HG03571 (cell line): Measurements from ENCODE around the gene SPTBN1.

Experiments used
- ATAC-seq: cut with Tn5 transposase; IDR thresholded peaks from one replicate; pipeline ENCODE4 v1.9.1; 2021; ENCODE audit not compliant: unreplicated experiment

SPTBN1 gene

DNA sequence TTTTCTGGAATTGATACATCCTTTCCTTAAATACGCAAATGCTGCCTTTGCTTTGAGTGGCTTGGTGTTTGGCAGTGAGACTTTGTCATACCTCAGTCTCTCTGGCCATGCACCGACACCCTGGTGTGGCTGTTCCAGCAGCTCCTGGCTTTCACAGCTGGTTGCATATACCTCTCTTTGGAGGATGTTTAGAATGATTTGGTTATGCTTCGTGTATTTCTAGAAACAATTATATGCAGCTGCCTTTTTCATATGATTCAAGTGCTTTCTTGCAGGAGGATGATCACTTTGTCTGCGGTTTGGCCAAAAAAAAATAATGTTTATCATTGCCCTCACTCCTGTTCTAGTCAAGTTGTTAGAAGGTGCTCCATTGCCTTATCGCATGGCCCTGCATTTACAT lies 172.3 kb downstream of the SPTBN1 start:
- ATAC-seq, result no peak

DNA sequence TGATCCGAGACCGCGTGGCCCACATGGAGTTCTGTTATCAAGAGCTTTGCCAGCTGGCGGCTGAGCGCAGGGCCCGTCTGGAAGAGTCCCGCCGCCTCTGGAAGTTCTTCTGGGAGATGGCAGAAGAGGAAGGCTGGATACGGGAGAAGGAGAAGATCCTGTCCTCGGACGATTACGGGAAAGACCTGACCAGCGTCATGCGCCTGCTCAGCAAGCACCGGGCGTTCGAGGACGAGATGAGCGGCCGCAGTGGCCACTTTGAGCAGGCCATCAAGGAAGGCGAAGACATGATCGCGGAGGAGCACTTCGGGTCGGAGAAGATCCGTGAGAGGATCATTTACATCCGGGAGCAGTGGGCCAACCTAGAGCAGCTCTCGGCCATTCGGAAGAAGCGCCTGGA lies 172.8 kb downstream of the SPTBN1 start:
- no peak for ATAC-seq

- ATAC-seq, result no peak
These were observed 173.3 kb downstream of the SPTBN1 start for GRCh38 chr2:54629390-54629789.

DNA sequence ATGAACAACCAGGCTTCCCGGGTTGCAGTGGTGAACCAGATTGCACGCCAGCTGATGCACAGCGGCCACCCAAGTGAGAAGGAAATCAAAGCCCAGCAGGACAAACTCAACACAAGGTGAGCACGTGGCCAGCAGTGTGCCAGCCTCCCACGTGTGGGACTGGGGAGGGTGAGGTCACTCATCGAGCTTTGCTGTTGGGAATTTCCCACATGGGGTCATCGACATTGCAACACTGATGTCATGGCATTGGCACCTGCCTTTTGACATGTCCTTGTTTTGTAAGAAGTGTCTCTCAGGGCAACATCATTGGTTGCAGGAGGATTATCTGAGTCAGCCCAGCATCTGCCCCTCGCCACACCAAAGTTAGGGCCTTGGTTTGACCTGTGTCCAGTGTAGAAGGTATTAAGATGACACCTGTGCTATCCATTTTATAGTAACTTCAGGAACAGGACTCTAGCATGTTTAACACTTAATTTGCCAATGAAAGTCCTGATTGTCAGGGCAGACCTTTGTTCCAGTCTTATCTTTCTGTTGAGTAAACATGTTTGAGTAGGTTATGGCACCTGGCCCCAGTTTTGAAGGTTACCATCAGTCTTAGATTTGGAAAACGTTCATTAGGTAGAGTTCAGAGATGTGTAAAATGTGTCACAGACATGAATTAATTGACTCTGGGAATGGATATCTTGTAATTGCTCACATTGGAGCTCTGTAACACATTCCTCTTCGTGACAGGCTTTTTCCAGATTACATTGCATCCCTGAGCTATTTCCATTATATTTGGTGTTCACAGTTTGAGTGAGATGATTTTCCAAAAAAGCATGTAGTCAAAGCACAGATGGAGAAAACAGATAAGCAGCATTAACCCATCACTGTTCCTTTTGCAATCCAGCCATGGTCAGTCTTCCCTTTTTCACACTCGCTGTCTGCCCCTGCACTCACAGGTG lies 174.1 kb downstream of the SPTBN1 start:
- ATAC-seq, result no peak

DNA sequence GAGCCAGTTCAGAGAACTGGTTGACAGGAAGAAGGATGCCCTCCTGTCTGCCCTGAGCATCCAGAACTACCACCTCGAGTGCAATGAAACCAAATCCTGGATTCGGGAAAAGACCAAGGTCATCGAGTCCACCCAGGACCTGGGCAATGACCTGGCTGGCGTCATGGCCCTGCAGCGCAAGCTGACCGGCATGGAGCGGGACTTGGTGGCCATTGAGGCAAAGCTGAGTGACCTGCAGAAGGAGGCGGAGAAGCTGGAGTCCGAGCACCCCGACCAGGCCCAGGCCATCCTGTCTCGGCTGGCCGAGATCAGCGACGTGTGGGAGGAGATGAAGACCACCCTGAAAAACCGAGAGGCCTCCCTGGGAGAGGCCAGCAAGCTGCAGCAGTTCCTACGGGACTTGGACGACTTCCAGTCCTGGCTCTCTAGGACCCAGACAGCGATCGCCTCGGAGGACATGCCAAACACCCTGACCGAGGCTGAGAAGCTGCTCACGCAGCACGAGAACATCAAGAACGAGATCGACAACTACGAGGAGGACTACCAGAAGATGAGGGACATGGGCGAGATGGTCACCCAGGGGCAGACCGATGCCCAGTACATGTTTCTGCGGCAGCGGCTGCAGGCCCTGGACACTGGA lies 174.9 kb downstream of the SPTBN1 start:
- ATAC-seq, result no peak

DNA sequence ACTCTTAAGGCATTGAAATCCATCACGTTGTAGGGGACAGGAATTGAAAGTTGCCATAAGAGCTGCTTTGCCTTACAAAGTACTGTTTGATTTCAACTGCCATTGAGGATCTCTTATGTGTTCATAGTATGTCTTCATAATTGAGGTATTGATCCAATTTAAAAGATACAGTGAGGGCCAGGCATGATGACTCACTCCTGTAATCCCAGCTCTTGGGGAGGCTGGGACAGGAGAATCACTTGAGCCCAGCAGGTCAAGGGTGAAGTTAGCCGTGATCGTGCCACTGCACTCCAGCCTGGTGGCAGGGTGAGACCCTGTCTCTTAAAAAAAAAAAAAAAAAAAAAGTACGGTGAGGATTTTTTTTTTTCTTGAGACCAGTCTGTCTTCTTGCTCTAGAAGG lies 175.6 kb downstream of the SPTBN1 start:
- ATAC-seq, result no peak

DNA sequence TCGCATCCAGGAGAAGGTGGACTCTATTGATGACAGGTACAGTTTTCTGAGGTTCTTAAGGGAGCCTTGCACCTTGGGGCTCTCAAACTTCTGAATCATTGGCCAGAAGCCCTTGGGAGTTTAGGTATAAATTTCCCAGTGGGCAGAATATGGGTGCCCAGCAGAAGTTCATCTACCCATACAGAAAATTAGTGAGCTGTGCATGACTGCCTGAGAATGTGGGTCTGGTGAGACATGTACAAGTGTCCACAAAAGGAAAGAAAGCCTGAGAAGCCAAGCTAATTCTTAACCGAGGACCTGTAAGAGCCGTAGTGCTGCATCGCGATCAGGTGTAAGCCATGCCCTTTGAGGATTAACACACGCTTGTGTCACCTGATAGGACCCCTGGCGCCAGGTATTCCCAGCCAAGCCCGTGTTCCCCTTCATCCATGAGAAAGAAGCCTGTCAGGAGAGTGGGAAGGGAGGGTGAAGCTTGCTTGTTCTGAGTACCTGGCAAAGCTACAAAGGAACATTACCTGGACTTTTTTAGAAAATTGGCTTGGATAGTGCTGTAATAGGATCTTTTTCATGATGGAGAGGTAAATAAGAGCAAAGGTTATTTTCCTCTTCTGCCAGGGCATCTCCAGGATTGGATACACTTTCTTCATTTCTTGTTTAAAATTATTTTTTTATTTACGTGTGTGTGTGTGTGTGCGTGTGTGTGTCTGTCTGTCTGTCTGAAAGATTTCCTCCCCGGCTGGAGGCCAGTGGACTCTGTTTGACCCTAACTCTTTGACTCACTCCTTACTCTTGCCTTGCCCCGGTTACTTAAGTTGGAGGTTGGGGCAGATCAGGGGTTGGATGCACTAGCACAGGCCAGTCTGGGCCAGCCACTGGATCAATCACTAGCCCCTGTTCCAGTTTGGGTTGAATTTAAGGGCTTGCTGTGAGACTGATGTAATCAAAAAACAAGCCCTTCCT lies 176.9 kb downstream of the SPTBN1 start:
- no peak for ATAC-seq

DNA sequence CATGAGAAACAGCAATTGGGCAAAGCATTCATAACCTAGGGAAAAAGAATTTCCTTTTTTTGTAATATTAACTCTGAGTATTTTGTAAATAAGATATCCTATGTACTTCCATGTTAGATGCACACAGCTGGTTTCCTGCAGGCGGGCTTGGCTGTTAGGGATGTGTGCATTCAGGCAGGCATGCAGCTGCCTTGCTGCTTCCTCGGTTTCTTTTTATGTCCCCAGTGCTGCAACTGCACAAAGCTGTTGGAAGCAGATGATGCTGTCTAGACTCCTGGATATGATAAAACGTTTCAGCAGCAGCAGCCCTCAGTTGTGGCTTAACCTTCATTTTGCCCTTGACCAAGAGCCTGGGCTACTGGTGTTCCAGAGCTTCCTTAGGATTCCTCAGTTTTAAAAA lies 177.9 kb downstream of the SPTBN1 start:
- no peak for ATAC-seq

DNA sequence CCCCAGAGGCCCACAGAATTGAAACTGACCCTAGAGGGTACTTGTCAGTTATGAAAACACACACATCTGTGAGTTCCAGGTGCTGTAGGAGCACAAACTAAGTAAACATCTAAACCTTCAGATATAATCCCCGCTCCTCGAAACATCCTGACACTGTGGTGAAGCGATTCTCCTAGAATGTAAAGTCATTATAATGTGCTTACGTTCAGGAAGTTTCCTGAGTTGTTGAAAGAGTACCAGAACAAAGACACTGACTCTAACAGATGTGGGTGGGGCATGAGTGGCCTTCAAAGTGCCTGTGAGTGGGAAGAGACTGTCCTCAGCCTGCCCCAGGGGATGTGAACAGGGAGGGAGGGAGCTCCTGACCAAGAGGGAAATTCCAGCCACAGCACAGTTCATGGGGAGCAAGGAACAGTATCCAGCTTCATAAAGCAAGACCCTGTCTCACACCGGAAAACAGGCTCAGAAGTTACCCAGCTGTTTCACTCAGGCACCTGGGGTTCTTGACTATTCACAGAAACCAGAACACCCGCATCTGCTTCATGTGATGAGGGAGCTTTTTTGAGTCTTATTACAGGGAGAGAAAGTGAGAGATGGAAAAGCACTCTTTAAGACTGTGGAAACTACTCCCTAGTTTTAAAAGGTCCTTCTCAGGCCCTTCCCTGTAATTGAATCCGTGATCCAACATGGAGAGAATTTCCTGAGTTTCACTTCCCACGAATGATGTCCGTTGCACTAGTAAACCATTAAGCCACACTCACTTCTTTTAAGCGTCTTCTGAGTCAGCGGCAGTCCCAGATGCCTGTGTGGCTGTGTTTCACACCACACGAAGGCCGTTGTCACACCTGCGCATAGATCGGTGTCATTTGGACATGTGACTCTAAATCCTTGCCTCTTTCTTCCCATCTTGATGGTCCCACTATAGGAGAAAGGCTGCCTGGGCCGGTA lies 178.7 kb downstream of the SPTBN1 start:
- peak; percentile 79 for ATAC-seq

- no peak for ATAC-seq
These were observed 179.5 kb downstream of the SPTBN1 start for GRCh38 chr2:54635554-54636152.

GRCh38 chr2:54636415-54637139 lies 180.4 kb downstream of the SPTBN1 start:
- no peak for ATAC-seq

DNA sequence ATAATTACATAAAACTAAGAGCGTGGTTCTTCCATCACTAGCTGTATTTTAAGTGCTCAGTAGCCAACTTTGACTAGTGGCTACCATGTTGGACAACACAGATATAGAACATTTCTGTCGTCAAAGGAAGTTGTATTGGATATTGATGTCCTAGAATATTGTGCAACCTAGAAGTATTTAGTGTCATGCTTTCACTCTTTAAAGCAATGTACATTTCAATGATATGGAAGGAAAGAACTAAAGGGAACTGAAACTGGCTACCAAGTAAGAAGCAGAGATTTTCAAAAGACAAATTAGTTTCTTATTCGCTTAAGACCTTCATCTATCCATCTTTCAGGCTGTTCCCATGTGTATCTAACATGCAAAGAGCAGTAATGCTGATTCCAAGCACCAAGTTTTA lies 182.0 kb downstream of the SPTBN1 start:
- ATAC-seq, result no peak

DNA sequence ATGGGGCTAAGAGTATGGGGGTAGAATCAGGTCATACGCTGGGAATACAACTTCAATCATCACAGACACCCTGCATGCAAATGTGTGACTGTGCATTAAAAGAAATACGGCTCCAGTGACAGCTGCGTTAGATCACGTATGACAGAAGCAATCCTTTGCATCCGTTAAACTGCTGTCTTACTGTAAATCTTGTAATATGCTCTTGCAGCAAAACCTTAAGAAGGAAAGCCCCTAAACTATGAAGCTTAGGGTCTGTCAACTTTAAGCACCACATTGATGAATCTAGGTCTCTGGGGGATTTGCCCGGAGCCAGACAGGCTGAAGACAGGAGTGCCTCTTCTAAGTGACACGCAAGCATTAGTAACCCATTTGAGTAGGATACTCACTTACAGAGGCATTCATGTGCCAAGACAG lies 182.7 kb downstream of the SPTBN1 start:
- no peak for ATAC-seq

DNA sequence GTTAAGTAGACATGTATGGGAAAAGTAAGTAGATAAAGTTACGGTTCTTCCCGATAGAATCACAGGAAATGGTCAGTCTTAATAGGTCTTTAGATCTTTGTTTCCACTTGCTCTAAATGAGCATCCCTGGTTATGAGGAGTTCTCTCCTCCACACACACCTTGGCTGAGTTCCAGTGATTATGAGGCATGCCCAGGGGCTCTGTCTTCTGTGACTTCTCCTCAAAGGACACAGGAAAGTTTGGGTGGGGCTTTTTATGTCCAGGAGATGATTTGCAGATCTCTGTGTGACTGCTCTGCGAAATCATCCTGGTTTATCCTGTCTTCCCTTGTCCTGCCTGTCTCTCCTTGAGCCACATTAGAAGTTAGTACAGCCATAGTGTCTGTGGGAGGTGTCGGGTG lies 183.5 kb downstream of the SPTBN1 start:
- ATAC-seq, result no peak

DNA sequence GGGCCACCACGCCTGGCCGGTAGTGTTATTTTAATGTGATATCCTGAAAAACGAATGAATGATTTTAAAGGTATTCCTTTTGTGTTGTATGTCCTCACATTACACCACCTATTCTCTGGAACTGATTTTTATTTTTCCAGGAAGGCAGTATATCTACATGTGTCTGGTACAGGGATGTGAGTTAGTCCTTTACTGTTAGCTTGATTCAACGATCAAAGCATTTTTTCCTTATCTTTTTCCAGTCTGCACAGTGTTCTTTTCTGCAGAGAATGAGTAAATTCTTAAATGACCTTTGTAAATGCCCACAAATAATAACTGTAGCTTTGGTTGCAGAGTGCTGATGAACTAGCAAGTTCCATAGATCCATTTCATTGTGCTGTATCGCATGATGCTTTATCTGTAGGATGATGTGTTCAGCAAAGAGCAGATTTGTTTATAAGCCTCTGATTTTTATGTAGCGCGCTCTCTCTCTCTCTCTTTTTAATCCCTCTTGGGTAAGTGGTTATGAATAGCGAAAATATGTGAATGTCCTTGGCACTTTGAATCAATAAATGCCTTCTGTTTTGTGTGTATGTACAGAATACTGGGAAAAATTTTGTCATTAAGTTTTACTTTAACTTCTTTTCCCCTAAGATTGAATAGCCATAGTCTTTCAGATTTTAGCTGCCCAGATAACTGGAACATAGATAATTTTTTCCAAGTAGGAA lies 184.9 kb downstream of the SPTBN1 start:
- no peak for ATAC-seq

DNA sequence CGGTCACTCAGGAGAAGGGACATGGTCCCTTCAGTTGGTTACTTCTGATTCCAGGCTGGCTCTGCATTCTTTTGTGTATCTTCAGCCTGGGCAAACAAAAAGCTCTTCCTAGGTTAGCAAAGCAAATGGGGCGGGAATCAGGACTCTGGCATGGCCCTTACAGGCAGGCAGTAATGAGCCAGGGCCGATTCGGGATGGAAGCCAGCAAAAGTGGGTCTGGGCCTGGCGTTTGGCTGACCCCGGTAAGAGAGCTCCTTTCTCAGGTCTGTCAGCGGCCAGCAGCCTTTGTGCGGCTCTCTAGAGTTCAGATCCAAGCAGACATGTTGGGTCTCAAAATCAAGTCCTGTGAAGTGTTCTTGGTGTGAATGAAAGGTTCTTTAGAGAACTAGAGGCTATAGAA lies 185.9 kb downstream of the SPTBN1 start:
- ATAC-seq, result no peak

- ATAC-seq, result no peak
These were observed 186.7 kb downstream of the SPTBN1 start for GRCh38 chr2:54642677-54643430.

DNA sequence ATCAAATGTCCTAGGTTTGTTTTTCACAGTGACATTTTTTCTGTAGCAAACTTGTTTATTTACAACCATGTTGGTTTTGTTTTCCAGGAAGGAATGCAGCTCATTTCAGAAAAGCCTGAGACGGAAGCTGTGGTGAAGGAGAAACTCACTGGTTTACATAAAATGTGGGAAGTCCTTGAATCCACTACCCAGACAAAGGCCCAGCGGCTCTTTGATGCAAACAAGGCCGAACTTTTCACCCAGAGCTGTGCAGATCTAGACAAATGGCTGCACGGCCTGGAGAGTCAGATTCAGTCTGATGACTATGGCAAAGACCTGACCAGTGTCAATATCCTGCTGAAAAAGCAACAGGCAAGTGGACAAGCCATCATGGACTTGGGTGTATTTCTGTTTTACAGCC lies 188.1 kb downstream of the SPTBN1 start:
- ATAC-seq, result no peak
